Calu3 (cell line): ENCODE results near the gene PPP1CA. TPM values are rescaled to one million over a fixed set of nuclear protein-coding genes. Genes with fewer than 3 reads are reported as not detected.

ENCODE experiments used
- Bru-seq: library from RNA; stranded (reverse); fragments of 400-500 nt; gene quantifications from one replicate; lab custom pipeline; 2021; lab: Mats Ljungman, UMichigan
- BruChase-seq, 2 experiments: library from RNA; stranded (reverse); fragments of 400-500 nt; gene quantifications; one replicate each; lab custom pipeline; 2021; lab: Mats Ljungman, UMichigan
- BruUV-seq: library from RNA; stranded (reverse); fragments of 400-500 nt; replicated peaks from 2 replicates; lab custom pipeline; 2021; lab: Mats Ljungman, UMichigan
- CTCF ChIA-PET: fragments of 300-600 bp; sonication (Branson Sonifier 250); formaldehyde crosslinking; loops from one replicate; lab custom pipeline; 2022; ENCODE audit warnings: antibody characterized with exemption; lab: Charles Lee
- DNase-seq: peaks from one replicate; pipeline ENCODE4 v3.0.0; 2022
- H3K27ac Mint-ChIP-seq: one replicate; pipeline ENCODE4 v1.8.0; 2022; ENCODE audit warnings: mixed read lengths; ENCODE audit not compliant: unreplicated experiment
- H3K27me3 Mint-ChIP-seq: one replicate; pipeline ENCODE4 v1.8.0; 2022; ENCODE audit warnings: mixed read lengths; ENCODE audit not compliant: unreplicated experiment
- H3K36me3 Mint-ChIP-seq: one replicate; pipeline ENCODE4 v1.8.0; 2022; ENCODE audit warnings: mild to moderate bottlenecking, moderate library complexity, mixed read lengths; ENCODE audit not compliant: insufficient read depth, unreplicated experiment
- H3K4me1 Mint-ChIP-seq: one replicate; pipeline ENCODE4 v1.8.0; 2022; ENCODE audit warnings: mild to moderate bottlenecking, low read depth, mixed read lengths; ENCODE audit not compliant: unreplicated experiment
- H3K4me3 Mint-ChIP-seq: one replicate; pipeline ENCODE4 v1.8.0; 2022; ENCODE audit warnings: mild to moderate bottlenecking, low read depth, moderate library complexity, mixed read lengths; ENCODE audit not compliant: unreplicated experiment
- H3K9me3 Mint-ChIP-seq: one replicate; pipeline ENCODE4 v1.8.0; 2022; ENCODE audit warnings: low read depth, mixed read lengths; ENCODE audit not compliant: unreplicated experiment
- CTCF ChIP-seq: fragments of 200-600 bp; IDR thresholded peaks from one replicate; pipeline ENCODE4 v1.8.0; 2022; ENCODE audit warnings: antibody characterized with exemption; ENCODE audit not compliant: unreplicated experiment
- intact Hi-C: fragments of 100-400 bp; cut with micrococcal nuclease; formaldehyde crosslinking; loops from one replicate; pipeline ENCODE4 v1.10.0; 2022; ENCODE audit not compliant: unreplicated experiment
- long read RNA-seq: library from polyadenylated mRNA; stranded (forward); transcript quantifications from one replicate; pipeline ENCODE4 v2.0.0, GENCODE V29; 2022
- total RNA-seq: library from RNA; stranded (reverse); gene quantifications from 2 replicates; pipeline ENCODE4 v1.2.3, GENCODE V29; 2022

Gene PPP1CA
- 179 and 180 TPM in 2 replicates for total RNA-seq
- Bru-seq, nascent RNA, result percentile 68 among the genes with signal in this experiment
- percentile 96 among the genes with signal in this experiment for BruChase-seq, experiment 1, labeled RNA remaining after a 6-hour chase
- BruChase-seq, experiment 2, labeled RNA remaining after a 2-hour chase, result percentile 89 among the genes with signal in this experiment
- long read RNA-seq, transcript PPP1CA-202 (6 exons, 1,054 nt), result minor isoform, 19 of 626 reads
- long read RNA-seq, transcript PPP1CA-203 (7 exons, 1,476 nt), result major isoform, 547 of 626 reads
- long read RNA-seq, transcript PPP1CA-201 (7 exons, 1,389 nt), result minor isoform, 6 of 626 reads
- long read RNA-seq, transcript PPP1CA-204 (6 exons, 1,677 nt), result minor isoform, 14 of 626 reads
- long read RNA-seq, partial matches to known transcripts, result 10 of 626 reads
- long read RNA-seq, other reads (novel, unspliced or antisense), result 30 of 626 reads

- peak within 1 kb of the TSS; percentile 69 for H3K4me3 Mint-ChIP-seq
- BruUV-seq, result no TSS peak
- intact Hi-C loops, result no loop called here
Observed at GRCh38 chr11:67401495-67402191, at the start of gene PPP1CA. Gene PPP1CA, minus strand, starts transcription at chr11:67401858. Its CDS starts 76 bp downstream, at chr11:67401782.

GRCh38 chr11:67450796-67451657 is 49.4 kb upstream of the PPP1CA start:
- TF ChIP-seq CTCF, result no peak
- Mint-ChIP-seq H3K9me3 (no peaks in the 10 kb centered on the region), H3K27me3 (no peaks in the 10 kb centered on the region), H3K4me3 (peak overlapping the region; percentile 75), H3K36me3 (peaks cover 15% of the 10 kb centered on the region), H3K27ac (peak overlapping the region; percentile 78), H3K4me1 (peaks cover 15% of the 10 kb centered on the region)
- CTCF ChIA-PET, result interaction anchor here (0.5 to 1.7 kb wide), 6 partner anchors 10 to 559 kb away, joined by 3 to 10 read pairs (median 4); partner anchors contain the start of genes PPP1CA and TMEM134
- BruUV-seq, result no TSS peak
- intact Hi-C loops, result no loop called here
- DNase-seq, result no peak

More at GRCh38 chr11:67401495-67402191, at the start of gene PPP1CA:
- Mint-ChIP-seq H3K27ac (no peak within 1 kb of the TSS), H3K36me3 (peaks cover 42% of the 10 kb centered on the region), H3K4me1 (no peaks in the 10 kb centered on the region), H3K9me3 (no peaks in the 10 kb centered on the region), H3K27me3 (no peaks in the 10 kb centered on the region)
- peak; percentile 53 for TF ChIP-seq CTCF
- CTCF ChIA-PET, result interaction anchor here (0.6 to 2.1 kb wide), 16 partner anchors 10 to 227 kb away, joined by 3 to 12 read pairs (median 4); partner anchors contain the start of genes AIP, PITPNM1, POLD4 and RAD9A
- DNase-seq, result peak; percentile 93

- Mint-ChIP-seq H3K27ac (no peak overlapping the region), H3K27me3 (no peaks in the 10 kb centered on the region), H3K4me1 (peaks cover 26% of the 10 kb centered on the region), H3K36me3 (peaks cover 8% of the 10 kb centered on the region), H3K9me3 (no peaks in the 10 kb centered on the region), H3K4me3 (no peak overlapping the region)
- intact Hi-C loops, result no loop called here
- CTCF ChIA-PET, result no interaction called here
- TF ChIP-seq CTCF, result no peak
- no TSS peak for BruUV-seq
- DNase-seq, result no peak
Observed at GRCh38 chr11:67449116-67449844, 47.6 kb upstream of the PPP1CA start.
